ENCODE data around the gene ZBTB32. TPM values are rescaled to one million over a fixed set of nuclear protein-coding genes. Genes with fewer than 3 reads are reported as not detected.
A peak's percentile ranks its signal among the peaks of the same experiment; 100 is the strongest.

The ZBTB32 gene
- total and polyA plus RNA-seq, 8 donors: 0.15 to 0.94 (median 0.39) TPM

- H3K4me1 ChIP-seq: peaks cover 11 to 45% of the 10 kb centered on the region in 2 donors
- intact Hi-C loops (cut with DNase I): no loop called here
- H3K27ac ChIP-seq: no peak overlapping the region
- H3K4me3 ChIP-seq: no peak overlapping the region
- no peaks in the 10 kb centered on the region for H3K9me3 ChIP-seq
- DNase-seq (no peak), ATAC-seq (no peak)
- TF ChIP-seq CTCF (IDR thresholded peaks at IDR 0.05): no peak
- peaks cover 0 to 21% of the 10 kb centered on the region in 2 donors for H3K27me3 ChIP-seq
- peaks cover 0 to 40% of the 10 kb centered on the region in 2 donors for H3K36me3 ChIP-seq
These were observed 49.4 kb downstream of the ZBTB32 start for GRCh38 chr19:35753634-35754369.

GRCh38 chr19:35754370-35755130 is 50.2 kb downstream of the ZBTB32 start:
- peaks cover 0 to 21% of the 10 kb centered on the region in 2 donors for H3K27me3 ChIP-seq
- peaks cover 0 to 40% of the 10 kb centered on the region in 2 donors for H3K36me3 ChIP-seq
- H3K4me3 ChIP-seq: no peak overlapping the region
- ATAC-seq (no peak), DNase-seq (no peak)
- intact Hi-C loops (cut with DNase I): no loop called here
- H3K4me1 ChIP-seq: peaks cover 13 to 45% of the 10 kb centered on the region in 2 donors
- H3K9me3 ChIP-seq: no peaks in the 10 kb centered on the region
- no peak for TF ChIP-seq CTCF (IDR thresholded peaks at IDR 0.05)
- H3K27ac ChIP-seq: no peak overlapping the region

- intact Hi-C loops (cut with DNase I): no loop called here
- H3K4me3 ChIP-seq: peak overlapping the region; percentile 21 to 92
- H3K27me3 ChIP-seq: peaks cover 0 to 21% of the 10 kb centered on the region in 2 donors
- no peak for TF ChIP-seq CTCF (IDR thresholded peaks at IDR 0.05)
- H3K36me3 ChIP-seq: peaks cover 0 to 40% of the 10 kb centered on the region in 2 donors
- DNase-seq: no peak
- no peaks in the 10 kb centered on the region for H3K9me3 ChIP-seq
- no peak for ATAC-seq
- peak overlapping the region in 1 of 2 donors; percentile 94 for H3K27ac ChIP-seq
- H3K4me1 ChIP-seq: peaks cover 13 to 44% of the 10 kb centered on the region in 2 donors
These were observed 50.8 kb downstream of the ZBTB32 start for GRCh38 chr19:35755131-35755549.

GRCh38 chr19:35755550-35756376 is 51.4 kb downstream of the ZBTB32 start:
- Histone ChIP-seq H3K36me3 (peaks cover 0 to 40% of the 10 kb centered on the region in 2 donors), H3K4me1 (peaks cover 13 to 41% of the 10 kb centered on the region in 2 donors), H3K27me3 (peaks cover 0 to 21% of the 10 kb centered on the region in 2 donors), H3K9me3 (no peaks in the 10 kb centered on the region), H3K4me3 (peak overlapping the region; percentile 21 to 92), H3K27ac (peak overlapping the region; percentile 86 to 94)
- intact Hi-C loops (cut with DNase I): no loop called here
- DNase-seq: peak in 2 of 4 donors; percentile 69 to 84
- TF ChIP-seq CTCF (IDR thresholded peaks at IDR 0.05): no peak
- peak; percentile 7 for ATAC-seq
